ENCODE results near the gene GNB2.

Gene GNB2

GRCh38 chr7:100705320-100705752 is 31.8 kb downstream of the GNB2 start:
- TF ChIP-seq FOXP2 (optimal IDR thresholded peaks at IDR 0.05; ENCODE audit: borderline replicate concordance, extremely low read depth, extremely low read length, insufficient read depth): peak; percentile 56
- TF ChIP-seq SIN3A (IDR thresholded peaks at IDR 0.05; ENCODE audit: borderline replicate concordance, insufficient read depth, low read length): no peak

DNA sequence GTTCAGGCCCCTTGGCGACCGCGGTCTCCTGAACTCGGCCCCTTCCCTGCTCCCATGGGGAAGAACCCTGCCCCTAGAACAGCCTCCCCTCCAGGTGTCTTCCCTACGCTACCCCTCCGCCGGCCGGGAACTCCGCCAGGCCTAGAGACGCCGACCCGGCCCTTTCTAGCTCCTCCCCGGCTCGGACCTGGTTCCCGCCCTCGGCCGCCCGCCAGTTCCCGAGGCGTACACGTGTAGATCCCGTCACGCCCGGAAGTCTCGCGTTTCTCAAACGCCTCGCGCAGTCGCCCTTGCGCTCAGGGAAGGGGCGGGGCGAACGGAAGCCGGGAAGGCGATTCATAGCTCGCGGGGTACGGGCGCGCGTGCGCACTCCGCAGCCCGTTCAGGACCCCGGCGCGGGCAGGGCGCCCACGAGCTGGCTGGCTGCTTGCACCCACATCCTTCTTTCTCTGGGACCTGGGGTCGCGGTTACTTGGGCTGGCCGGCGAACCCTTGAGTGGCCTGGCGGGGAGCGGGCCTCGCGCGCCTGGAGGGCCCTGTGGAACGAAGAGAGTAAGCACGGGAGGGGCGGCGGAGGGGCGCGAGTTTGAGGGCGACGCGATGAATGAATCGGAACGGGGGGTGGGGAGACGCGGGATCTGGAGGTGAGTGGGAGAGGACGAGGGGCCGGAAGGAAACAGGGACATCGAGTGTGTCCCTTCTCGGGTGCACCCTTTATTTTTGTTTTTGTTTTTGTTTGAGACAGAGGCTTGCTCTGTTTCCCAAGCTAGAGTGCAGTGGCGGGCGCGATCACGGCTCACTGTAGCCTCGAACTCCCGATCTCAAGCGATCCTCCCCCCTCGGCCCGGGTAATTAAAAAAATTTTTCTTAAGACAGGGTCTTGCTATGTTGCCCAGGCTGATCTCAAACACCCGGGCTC is 32.5 kb downstream of the GNB2 start, which contains the start of gene POP7:
Gene POP7 (plus strand): TSS at position 369 of the 919 bp plus-strand sequence. CDS start 710 bp downstream, outside the sequence.
- peak in 1 of 2 experiments; percentile 49; a peak in 2 of 4 replicates for TF ChIP-seq REST (IDR thresholded peaks at IDR 0.05; ENCODE audit: insufficient read depth in 1 of 2, low read depth in 2 of 2, low read length in 2 of 2)
- peak; percentile 84 for TF ChIP-seq FOXP2 (optimal IDR thresholded peaks at IDR 0.05; ENCODE audit: borderline replicate concordance, extremely low read depth, extremely low read length, insufficient read depth)
- TF ChIP-seq SIN3A (IDR thresholded peaks at IDR 0.05; ENCODE audit: borderline replicate concordance, insufficient read depth, low read length): peak; percentile 10; the same call in 1 of the 2 replicates
- TF ChIP-seq TAF1 (IDR thresholded peaks at IDR 0.05; ENCODE audit: borderline replicate concordance, insufficient read depth, low read length): peak; percentile 74; the same call in 1 of the 2 replicates
- peak; percentile 87 for TF ChIP-seq POLR2AphosphoS5 (IDR thresholded peaks at IDR 0.05; ENCODE audit: low read depth, low read length)

GRCh38 chr7:100706672-100707311 is 33.3 kb downstream of the GNB2 start:
- TF ChIP-seq FOXP2 (optimal IDR thresholded peaks at IDR 0.05; ENCODE audit: borderline replicate concordance, extremely low read depth, extremely low read length, insufficient read depth): no peak
- no peak for TF ChIP-seq TAF1 (IDR thresholded peaks at IDR 0.05; ENCODE audit: borderline replicate concordance, insufficient read depth, low read length)
- no peak for TF ChIP-seq POLR2AphosphoS5 (IDR thresholded peaks at IDR 0.05; ENCODE audit: low read depth, low read length)
- TF ChIP-seq REST (IDR thresholded peaks at IDR 0.05; ENCODE audit: insufficient read depth in 1 of 2, low read depth in 2 of 2, low read length in 2 of 2): no peak
- TF ChIP-seq SIN3A (IDR thresholded peaks at IDR 0.05; ENCODE audit: borderline replicate concordance, insufficient read depth, low read length): no peak

DNA sequence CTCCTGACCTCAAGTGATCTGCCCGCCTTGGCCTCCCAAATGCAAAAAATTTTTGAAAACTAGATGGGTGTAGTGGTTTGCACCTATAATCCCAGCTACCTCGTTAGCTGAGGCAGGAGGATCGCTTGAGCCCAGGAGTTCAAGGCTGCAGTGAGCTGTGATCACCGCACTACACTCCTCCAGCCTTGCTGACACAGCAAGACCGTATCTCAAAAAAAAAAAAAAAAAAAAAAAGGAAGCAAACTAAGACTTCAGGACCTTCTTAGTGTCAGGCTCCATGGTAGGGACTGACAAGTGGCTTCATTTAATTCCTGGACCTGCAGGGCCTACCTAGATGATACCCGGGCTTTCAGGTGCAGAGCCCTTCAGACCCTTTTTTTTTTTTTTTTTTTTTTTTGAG is 34.9 kb downstream of the GNB2 start:
- TF ChIP-seq POLR2AphosphoS5 (IDR thresholded peaks at IDR 0.05; ENCODE audit: low read depth, low read length): no peak

DNA sequence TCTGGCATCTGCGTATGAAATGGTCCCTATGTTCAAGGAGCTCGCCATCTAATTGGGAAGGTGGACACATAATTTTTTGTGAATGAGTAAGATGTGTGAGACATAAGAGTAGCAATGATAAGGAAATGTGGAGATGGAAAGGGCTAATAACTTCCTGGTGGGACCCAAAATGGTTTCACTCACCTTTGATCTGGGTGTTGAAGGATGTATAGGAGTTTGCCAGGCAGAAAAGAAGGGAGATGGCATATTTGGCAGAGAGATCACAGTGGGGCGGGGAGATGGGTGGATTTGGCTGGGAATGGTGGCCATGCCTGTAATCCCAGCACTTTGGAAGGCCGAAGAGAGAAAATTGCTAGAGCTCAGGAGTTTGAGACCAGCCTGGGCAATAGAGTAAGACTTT is 36.9 kb downstream of the GNB2 start:
- TF ChIP-seq TAF1 (IDR thresholded peaks at IDR 0.05; ENCODE audit: borderline replicate concordance, insufficient read depth, low read length) (no peak), FOXP2 (optimal IDR thresholded peaks at IDR 0.05; ENCODE audit: borderline replicate concordance, extremely low read depth, extremely low read length, insufficient read depth) (no peak), REST (IDR thresholded peaks at IDR 0.05; ENCODE audit: insufficient read depth in 1 of 2, low read depth in 2 of 2, low read length in 2 of 2) (no peak), POLR2AphosphoS5 (IDR thresholded peaks at IDR 0.05; ENCODE audit: low read depth, low read length) (no peak), SIN3A (IDR thresholded peaks at IDR 0.05; ENCODE audit: borderline replicate concordance, insufficient read depth, low read length) (no peak)

DNA sequence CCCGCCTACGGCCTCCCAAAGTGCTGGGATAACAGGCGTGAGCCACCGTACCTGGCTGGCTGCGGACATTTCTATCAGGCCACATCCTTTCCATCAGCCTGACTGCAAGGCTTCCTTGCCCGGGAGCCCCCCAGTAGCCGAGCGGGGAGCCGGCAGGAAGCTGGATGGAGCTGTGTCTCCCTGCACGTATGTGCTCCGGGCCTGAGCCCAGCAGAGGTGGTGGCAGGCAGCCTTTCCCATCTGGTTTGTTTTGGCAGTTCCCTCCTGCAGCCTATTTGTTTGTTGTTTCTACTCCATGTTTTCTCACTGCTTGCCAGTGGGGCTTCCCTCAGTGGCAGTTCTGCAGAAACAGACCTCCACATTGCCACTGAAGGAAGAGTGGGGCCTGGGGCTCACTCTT is 37.8 kb downstream of the GNB2 start:
- no peak for TF ChIP-seq FOXP2 (optimal IDR thresholded peaks at IDR 0.05; ENCODE audit: borderline replicate concordance, extremely low read depth, extremely low read length, insufficient read depth)
- TF ChIP-seq REST (IDR thresholded peaks at IDR 0.05; ENCODE audit: insufficient read depth in 1 of 2, low read depth in 2 of 2, low read length in 2 of 2): no peak
- no peak for TF ChIP-seq SIN3A (IDR thresholded peaks at IDR 0.05; ENCODE audit: borderline replicate concordance, insufficient read depth, low read length)
- no peak for TF ChIP-seq TAF1 (IDR thresholded peaks at IDR 0.05; ENCODE audit: borderline replicate concordance, insufficient read depth, low read length)
- TF ChIP-seq POLR2AphosphoS5 (IDR thresholded peaks at IDR 0.05; ENCODE audit: low read depth, low read length): no peak

All from PFSK-1 (cell line).